Mesenchymal stem cell (in vitro differentiated cells and primary cell): Measurements from ENCODE around the gene RTL3.

Experiments used
- DNase-seq: peaks from one replicate; pipeline ENCODE4 v3.0.0-alpha.2; 2013
- H2AFZ ChIP-seq: one replicate; pipeline ENCODE4 v1.6.1; 2013; ENCODE audit warnings: low read depth, mild to moderate bottlenecking, control low read depth, inconsistent platforms, low read length, moderate library complexity
- H2AK5ac ChIP-seq: 2 replicates; pipeline ENCODE4 v1.6.1; 2013; ENCODE audit warnings: low read length, moderate library complexity, mild to moderate bottlenecking, inconsistent platforms; ENCODE audit not compliant: severe bottlenecking
- H2BK120ac ChIP-seq: one replicate; pipeline ENCODE4 v1.6.1; 2013; ENCODE audit warnings: low read depth, mild to moderate bottlenecking, inconsistent platforms, low read length, moderate library complexity
- H2BK12ac ChIP-seq, 2 experiments: one replicate each; pipeline ENCODE4 v1.6.1; 2013; ENCODE audit warnings: inconsistent platforms in 2 of 2, low read length in 2 of 2, mild to moderate bottlenecking in 2 of 2, moderate library complexity in 2 of 2, control low read depth in 1 of 2
- H2BK15ac ChIP-seq: one replicate; pipeline ENCODE4 v1.6.1; 2013; ENCODE audit warnings: mild to moderate bottlenecking, low read depth, inconsistent platforms; ENCODE audit not compliant: poor library complexity, severe bottlenecking
- H2BK5ac ChIP-seq: 2 replicates; pipeline ENCODE4 v1.6.1; 2013; ENCODE audit warnings: low read depth, mild to moderate bottlenecking, low read length, control low read depth, inconsistent platforms; ENCODE audit not compliant: poor library complexity, severe bottlenecking
- H3K14ac ChIP-seq, 2 experiments: one replicate each; pipeline ENCODE4 v1.6.1; 2013; ENCODE audit warnings: inconsistent platforms in 2 of 2, low read length in 2 of 2, control low read depth in 1 of 2, mild to moderate bottlenecking in 1 of 2, moderate library complexity in 1 of 2
- H3K18ac ChIP-seq, 2 experiments: one replicate each; pipeline ENCODE4 v1.6.1; 2013; ENCODE audit warnings: inconsistent platforms in 2 of 2, low read length in 2 of 2, control low read depth in 1 of 2, low read depth in 1 of 2, mild to moderate bottlenecking in 1 of 2
- H3K23ac ChIP-seq, 2 experiments: one replicate each; pipeline ENCODE4 v1.6.1; 2013; ENCODE audit warnings: inconsistent platforms in 2 of 2, low read length in 2 of 2, mild to moderate bottlenecking in 2 of 2, moderate library complexity in 2 of 2, control low read depth in 1 of 2
- H3K27ac ChIP-seq: 2 replicates; pipeline ENCODE4 v1.5.1; 2013; ENCODE audit warnings: mild to moderate bottlenecking, moderate library complexity, low read length, control low read depth, inconsistent platforms; ENCODE audit not compliant: poor library complexity, severe bottlenecking
- H3K27me3 ChIP-seq, 2 experiments: 2 replicates each; pipeline versions ENCODE4 v1.6.1 to v1.7.0; 2013; ENCODE audit warnings: low read length in 2 of 2, mild to moderate bottlenecking in 2 of 2, moderate library complexity in 2 of 2, control low read depth in 1 of 2, inconsistent platforms in 1 of 2; ENCODE audit not compliant: control insufficient read depth in 1 of 2, insufficient read depth in 1 of 2
- H3K36me3 ChIP-seq, 2 experiments: 2 replicates each; pipeline versions ENCODE4 v1.6.1 to v1.7.0; 2013; ENCODE audit warnings: low read length in 2 of 2, control low read depth in 1 of 2, inconsistent platforms in 1 of 2, low read depth in 1 of 2, mild to moderate bottlenecking in 1 of 2; ENCODE audit not compliant: insufficient read depth in 2 of 2, control insufficient read depth in 1 of 2
- H3K4ac ChIP-seq, 2 experiments: one replicate each; pipeline ENCODE4 v1.6.1; 2013; ENCODE audit warnings: inconsistent platforms in 2 of 2, low read length in 2 of 2, mild to moderate bottlenecking in 2 of 2, moderate library complexity in 2 of 2, control low read depth in 1 of 2, low read depth in 1 of 2
- H3K4me1 ChIP-seq: 2 replicates; pipeline ENCODE4 v1.6.1; 2013; ENCODE audit warnings: low read depth, low read length, control low read depth; ENCODE audit not compliant: control insufficient read depth, insufficient read depth
- H3K4me2 ChIP-seq: 2 replicates; pipeline ENCODE4 v1.6.1; 2013; ENCODE audit warnings: low read length, mild to moderate bottlenecking, inconsistent platforms; ENCODE audit not compliant: poor library complexity, severe bottlenecking
- H3K4me3 ChIP-seq, 2 experiments: 2 replicates each; pipeline versions ENCODE4 v1.5.1 to v1.7.0; 2013; ENCODE audit warnings: low read length in 2 of 2, mild to moderate bottlenecking in 2 of 2, control low read depth in 1 of 2, low read depth in 1 of 2; ENCODE audit not compliant: insufficient read depth in 1 of 2
- H3K79me1 ChIP-seq: replicated peaks from 2 replicates; pipeline ENCODE4 v1.6.1; 2013; ENCODE audit warnings: mild to moderate bottlenecking, control low read depth, low read length, inconsistent platforms; ENCODE audit not compliant: poor library complexity, severe bottlenecking
- H3K9ac ChIP-seq: 2 replicates; pipeline ENCODE4 v1.7.0; 2013; ENCODE audit warnings: mild to moderate bottlenecking, low read length, moderate library complexity
- H3K9me3 ChIP-seq: 2 replicates; pipeline ENCODE4 v1.7.0; 2013; ENCODE audit warnings: mild to moderate bottlenecking, low read length; ENCODE audit not compliant: control insufficient read depth
- H4K8ac ChIP-seq: one replicate; pipeline ENCODE4 v1.6.1; 2013; ENCODE audit warnings: inconsistent platforms, mild to moderate bottlenecking, low read length, moderate library complexity
- H4K91ac ChIP-seq: one replicate; pipeline ENCODE4 v1.6.1; 2013; ENCODE audit warnings: mild to moderate bottlenecking, low read length, inconsistent platforms
- WGBS: methylation state at CpG from one replicate; pipeline ENCODE4 v1.1.7; 2013; ENCODE audit warnings: mixed read lengths; 5-methylcytosine and 5-hydroxymethylcytosine counted together

RTL3 gene

GRCh38 chrX:78693536-78693935, 34.4 kb upstream of the RTL3 start:
- no peak overlapping the region for H4K8ac ChIP-seq
- no peak overlapping the region for H2AFZ ChIP-seq
- no peak overlapping the region for H3K27ac ChIP-seq
- H3K4me3 ChIP-seq: no peak overlapping the region
- H3K23ac ChIP-seq: no peak overlapping the region
- no peak for DNase-seq
- H3K27me3 ChIP-seq: no peaks in the 10 kb centered on the region
- no peak overlapping the region for H3K4me2 ChIP-seq
- no peaks in the 10 kb centered on the region for H3K79me1 ChIP-seq
- H4K91ac ChIP-seq: no peak overlapping the region
- no peak overlapping the region for H2BK15ac ChIP-seq
- no peak overlapping the region for H2BK5ac ChIP-seq
- no peak overlapping the region for H3K4ac ChIP-seq
- no peak overlapping the region for H2AK5ac ChIP-seq
- H3K14ac ChIP-seq: no peak overlapping the region
- no peak overlapping the region for H3K18ac ChIP-seq
- 100% methylated on average over 2 of the region's 3 CpGs for WGBS
- H2BK12ac ChIP-seq: no peak overlapping the region
- H3K36me3 ChIP-seq: no peaks in the 10 kb centered on the region
- no peaks in the 10 kb centered on the region for H3K9me3 ChIP-seq
- no peak overlapping the region for H3K9ac ChIP-seq
- no peak overlapping the region for H2BK120ac ChIP-seq
- no peaks in the 10 kb centered on the region for H3K4me1 ChIP-seq

GRCh38 chrX:78693012-78693411, 33.9 kb upstream of the RTL3 start:
- H3K9ac ChIP-seq: no peak overlapping the region
- no peak overlapping the region for H3K4ac ChIP-seq
- H3K9me3 ChIP-seq: no peaks in the 10 kb centered on the region
- H3K18ac ChIP-seq: no peak overlapping the region
- no peak overlapping the region for H2BK5ac ChIP-seq
- H4K91ac ChIP-seq: no peak overlapping the region
- DNase-seq: no peak
- no peaks in the 10 kb centered on the region for H3K79me1 ChIP-seq
- no peak overlapping the region for H3K4me2 ChIP-seq
- H2BK12ac ChIP-seq: no peak overlapping the region
- H3K27ac ChIP-seq: no peak overlapping the region
- H3K14ac ChIP-seq: no peak overlapping the region
- no peak overlapping the region for H2BK120ac ChIP-seq
- H4K8ac ChIP-seq: no peak overlapping the region
- no peaks in the 10 kb centered on the region for H3K36me3 ChIP-seq
- no peak overlapping the region for H2BK15ac ChIP-seq
- WGBS: 68% methylated on average over 2 of the region's 3 CpGs
- no peak overlapping the region for H2AK5ac ChIP-seq
- no peaks in the 10 kb centered on the region for H3K4me1 ChIP-seq
- no peaks in the 10 kb centered on the region for H3K27me3 ChIP-seq
- H2AFZ ChIP-seq: no peak overlapping the region
- no peak overlapping the region for H3K23ac ChIP-seq
- no peak overlapping the region for H3K4me3 ChIP-seq

DNA sequence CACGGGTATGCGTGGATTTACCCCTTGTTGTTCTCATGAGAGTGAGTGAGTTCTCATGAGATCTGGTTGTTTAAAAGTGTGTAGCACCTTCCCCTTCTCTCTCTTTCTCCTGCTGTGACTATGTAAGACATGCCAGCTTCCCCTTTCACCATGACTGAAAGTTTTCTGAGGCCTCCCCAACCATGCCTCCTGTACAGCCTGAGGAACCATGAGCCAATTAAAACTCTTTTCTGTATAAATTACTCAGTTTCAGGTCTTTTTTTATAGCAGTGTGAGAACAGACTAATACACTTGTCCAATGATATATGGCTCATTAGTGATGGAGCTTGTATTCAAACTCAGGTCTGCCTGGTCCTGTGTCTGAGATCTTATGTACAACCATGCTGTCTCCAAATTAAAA, 28.5 kb upstream of the RTL3 start:
- Histone ChIP-seq H3K36me3 (no peaks in the 10 kb centered on the region), H3K4ac (no peak overlapping the region), H2AFZ (no peak overlapping the region), H3K27ac (no peak overlapping the region), H2AK5ac (no peak overlapping the region), H3K4me2 (no peak overlapping the region), H2BK12ac (no peak overlapping the region), H3K14ac (no peak overlapping the region), H2BK15ac (no peak overlapping the region), H2BK120ac (no peak overlapping the region), H3K4me1 (no peaks in the 10 kb centered on the region), H4K8ac (no peak overlapping the region), H2BK5ac (no peak overlapping the region), H3K27me3 (no peaks in the 10 kb centered on the region), H3K4me3 (no peak overlapping the region), H4K91ac (no peak overlapping the region), H3K9ac (no peak overlapping the region), H3K79me1 (no peaks in the 10 kb centered on the region), H3K23ac (no peak overlapping the region), H3K18ac (no peak overlapping the region), H3K9me3 (no peaks in the 10 kb centered on the region)
- no peak for DNase-seq
- no CpG with 5 or more reads among the region's 2 CpGs for WGBS

DNA sequence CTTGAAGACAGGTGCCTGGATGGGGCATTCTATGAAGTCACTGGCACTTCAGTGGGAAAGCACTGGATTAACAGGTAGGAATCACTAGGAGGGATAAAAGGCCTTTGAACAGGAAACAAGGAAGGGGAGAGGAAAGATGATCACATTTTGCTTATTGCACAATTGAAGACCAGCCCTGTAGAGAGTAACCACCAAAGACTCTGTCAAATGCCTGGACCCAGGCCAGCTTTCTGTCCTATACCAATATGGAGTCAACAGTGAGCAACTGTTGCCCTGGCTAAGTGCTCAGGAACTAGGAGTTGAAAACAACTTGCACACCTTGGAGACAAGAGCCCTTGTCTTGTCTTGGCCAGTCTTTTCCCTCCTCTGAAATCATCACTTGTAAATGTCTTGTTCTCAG, 14.1 kb upstream of the RTL3 start:
- no peaks in the 10 kb centered on the region for H3K27me3 ChIP-seq
- H4K8ac ChIP-seq: no peak overlapping the region
- H3K36me3 ChIP-seq: no peaks in the 10 kb centered on the region
- H3K9ac ChIP-seq: no peak overlapping the region
- no peak overlapping the region for H3K14ac ChIP-seq
- no peak overlapping the region for H2BK15ac ChIP-seq
- no peak overlapping the region for H2AK5ac ChIP-seq
- H4K91ac ChIP-seq: no peak overlapping the region
- H3K18ac ChIP-seq: no peak overlapping the region
- no peak overlapping the region for H3K4me3 ChIP-seq
- no peak overlapping the region for H3K27ac ChIP-seq
- H2AFZ ChIP-seq: no peak overlapping the region
- no peak for DNase-seq
- no peak overlapping the region for H2BK120ac ChIP-seq
- H2BK5ac ChIP-seq: no peak overlapping the region
- no peak overlapping the region for H3K23ac ChIP-seq
- H3K4me2 ChIP-seq: no peak overlapping the region
- H3K79me1 ChIP-seq: no peaks in the 10 kb centered on the region
- no peak overlapping the region for H2BK12ac ChIP-seq
- no peaks in the 10 kb centered on the region for H3K9me3 ChIP-seq
- no peak overlapping the region for H3K4ac ChIP-seq
- no peaks in the 10 kb centered on the region for H3K4me1 ChIP-seq
